A204.1 (cell line): ENCODE results near the gene IGFBP1.

Source experiments
- FAIRE-seq: peaks from 2 replicates; lab custom pipeline; 2012; peaks lifted over from hg19 to GRCh38; lab: Jason Lieb, UNC

The IGFBP1 gene

DNA sequence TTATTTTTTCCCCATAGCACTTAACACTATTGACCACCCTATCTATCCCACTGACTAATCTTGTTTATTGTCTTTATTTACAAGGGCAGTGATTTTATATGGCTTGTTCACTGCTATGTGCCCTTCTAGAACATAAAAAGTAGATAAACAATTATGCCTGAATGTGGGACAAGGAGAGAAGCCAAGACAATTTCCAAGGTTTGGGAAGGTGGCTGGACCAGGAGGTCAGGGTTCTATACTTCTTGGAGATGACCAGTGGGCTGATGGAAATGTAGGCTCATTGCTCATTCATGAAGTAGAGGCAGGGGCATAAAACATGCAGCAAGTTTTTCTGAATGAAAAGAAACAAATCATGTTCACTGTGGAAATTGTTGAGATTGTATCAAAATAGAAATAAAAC lies 21.3 kb downstream of the IGFBP1 start:
- FAIRE-seq: no peak

GRCh38 chr7:45910855-45911254 lies 22.6 kb downstream of the IGFBP1 start:
- no peak for FAIRE-seq

DNA sequence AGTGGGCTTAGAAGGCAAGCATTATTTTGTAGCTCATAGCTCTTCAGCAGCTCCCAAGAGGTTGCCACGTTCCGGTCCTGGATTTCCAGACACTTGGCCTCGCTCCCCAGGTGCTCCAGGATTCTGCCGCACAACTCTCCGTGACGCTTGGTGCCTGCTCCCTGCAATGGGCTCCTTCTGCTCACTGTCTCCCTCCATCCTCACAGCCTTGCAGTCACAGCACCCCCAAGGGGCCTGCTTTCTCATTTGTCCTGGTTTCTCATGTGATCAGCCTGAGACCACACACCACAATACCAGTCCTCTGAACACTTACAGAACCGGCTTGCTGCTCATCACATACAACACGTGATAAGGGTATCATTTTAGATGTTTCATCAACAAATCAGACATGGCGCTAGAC lies 23.0 kb downstream of the IGFBP1 start:
- FAIRE-seq: no peak

DNA sequence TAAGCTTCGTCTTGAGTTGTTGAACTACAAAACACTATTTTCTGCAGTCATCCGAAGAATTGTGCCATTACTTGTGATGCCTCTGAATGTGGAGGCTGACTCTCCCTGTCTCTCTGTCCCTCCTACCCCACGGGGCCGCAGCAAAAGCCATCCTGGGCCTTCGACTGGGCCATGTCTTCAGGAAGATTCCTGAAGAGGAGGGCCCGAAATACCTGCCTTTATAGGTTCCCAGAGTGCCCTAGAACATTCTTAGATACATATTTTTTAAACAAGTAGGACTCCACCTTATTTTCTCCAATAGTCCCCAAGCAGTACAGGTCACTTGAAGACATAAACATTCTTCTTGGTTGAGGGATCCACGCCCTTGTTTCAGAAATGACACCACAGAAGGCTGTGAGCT lies 24.7 kb downstream of the IGFBP1 start:
- no peak for FAIRE-seq

GRCh38 chr7:45914911-45915310 lies 26.6 kb downstream of the IGFBP1 start:
- no peak for FAIRE-seq

GRCh38 chr7:45915606-45916005 lies 27.3 kb downstream of the IGFBP1 start:
- no peak for FAIRE-seq

DNA sequence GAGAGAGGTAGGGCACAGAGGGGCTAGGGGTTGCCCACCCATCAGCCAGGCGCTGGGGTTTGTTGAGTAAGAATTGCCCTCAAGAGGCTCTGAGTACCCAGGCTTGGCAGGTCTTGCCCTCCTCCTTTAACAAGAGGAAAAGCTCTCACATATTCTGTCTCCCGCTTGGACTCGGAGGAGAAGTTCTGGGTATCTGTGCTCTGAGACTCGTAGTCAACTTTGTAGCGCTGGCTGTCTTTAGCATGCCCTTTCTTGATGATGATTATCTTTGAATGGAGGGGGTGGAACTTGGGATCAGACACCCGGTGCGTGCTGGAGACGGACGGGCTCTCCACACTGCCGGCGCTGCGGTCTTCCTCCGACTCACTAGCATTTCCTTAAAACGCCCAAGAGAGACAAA lies 28.8 kb downstream of the IGFBP1 start:
- no peak for FAIRE-seq

GRCh38 chr7:45917658-45918057 lies 29.4 kb downstream of the IGFBP1 start:
- FAIRE-seq: peak; percentile 23

DNA sequence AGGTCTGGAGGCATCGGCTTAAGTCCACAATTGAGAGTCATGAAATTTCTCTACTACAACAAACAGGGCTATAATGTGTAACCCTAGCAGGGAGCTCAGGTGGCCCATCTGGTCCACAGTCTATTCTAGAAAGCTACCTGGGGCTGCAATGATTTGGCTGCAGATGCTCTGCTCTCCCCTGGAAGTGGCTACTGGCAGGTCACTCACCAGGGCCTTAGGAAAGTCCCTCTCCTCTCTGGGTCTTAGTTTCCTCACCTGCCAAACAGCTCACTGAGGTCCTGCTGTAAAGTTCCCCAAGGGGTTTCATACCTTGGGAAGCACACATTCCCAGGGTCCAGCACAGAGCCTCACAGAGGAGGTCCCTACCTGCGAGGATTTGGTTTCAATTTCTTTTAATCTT lies 30.3 kb downstream of the IGFBP1 start:
- no peak for FAIRE-seq

GRCh38 chr7:45919231-45919784 lies 31.0 kb downstream of the IGFBP1 start:
- FAIRE-seq: no peak

- FAIRE-seq: no peak
Observed at GRCh38 chr7:45919993-45920459, 31.7 kb downstream of the IGFBP1 start.

DNA sequence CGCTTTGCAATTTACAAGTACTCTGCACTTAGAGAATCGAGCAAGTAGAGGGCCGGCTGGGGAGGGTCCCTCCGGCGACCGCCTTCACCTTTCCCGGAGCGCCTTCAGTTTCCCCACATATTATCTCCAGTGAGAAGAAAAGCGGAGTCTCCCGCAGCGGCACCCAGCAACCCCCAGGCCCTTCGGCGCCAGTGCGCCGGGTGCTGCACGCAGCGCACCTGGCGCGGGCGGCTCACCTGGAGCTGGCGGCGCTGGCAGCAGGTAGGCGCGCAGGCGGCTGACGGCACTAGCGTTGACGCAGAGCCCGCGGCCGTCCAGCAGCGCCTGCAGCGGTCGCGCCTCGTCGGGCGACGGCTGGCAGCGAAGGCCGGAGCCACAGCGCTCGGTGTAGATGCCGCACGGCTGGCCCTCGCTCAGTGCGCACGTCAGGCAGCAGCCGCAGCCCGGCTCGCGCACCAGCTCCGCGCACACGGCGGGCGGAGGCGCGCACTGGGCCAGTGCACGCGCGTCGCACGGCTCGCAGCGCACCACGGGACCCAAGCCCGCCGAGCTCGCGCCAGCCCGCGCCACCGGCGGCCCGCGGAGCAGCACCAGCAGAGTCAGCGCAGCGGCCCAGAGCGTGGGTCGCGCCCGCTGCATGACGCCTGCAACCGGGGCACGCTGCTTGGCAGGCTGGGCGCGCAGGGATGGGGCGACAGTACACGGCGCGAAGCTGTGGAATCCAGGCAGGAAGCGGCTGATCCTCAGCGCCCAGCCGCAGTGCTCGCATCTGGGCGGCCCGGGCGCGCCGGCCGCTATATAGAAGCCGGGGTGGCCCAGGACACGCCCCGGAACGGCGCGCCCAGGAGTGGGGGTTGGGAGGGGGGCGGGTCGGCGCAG lies 32.5 kb downstream of the IGFBP1 start, which contains the start of gene IGFBP3:
Gene IGFBP3, minus strand, starts transcription at position 771 of the 879 bp plus-strand sequence. Its CDS starts 132 bp downstream, at position 639.
- FAIRE-seq: no peak

GRCh38 chr7:45921381-45921698 lies 33.1 kb downstream of the IGFBP1 start:
- FAIRE-seq: no peak

DNA sequence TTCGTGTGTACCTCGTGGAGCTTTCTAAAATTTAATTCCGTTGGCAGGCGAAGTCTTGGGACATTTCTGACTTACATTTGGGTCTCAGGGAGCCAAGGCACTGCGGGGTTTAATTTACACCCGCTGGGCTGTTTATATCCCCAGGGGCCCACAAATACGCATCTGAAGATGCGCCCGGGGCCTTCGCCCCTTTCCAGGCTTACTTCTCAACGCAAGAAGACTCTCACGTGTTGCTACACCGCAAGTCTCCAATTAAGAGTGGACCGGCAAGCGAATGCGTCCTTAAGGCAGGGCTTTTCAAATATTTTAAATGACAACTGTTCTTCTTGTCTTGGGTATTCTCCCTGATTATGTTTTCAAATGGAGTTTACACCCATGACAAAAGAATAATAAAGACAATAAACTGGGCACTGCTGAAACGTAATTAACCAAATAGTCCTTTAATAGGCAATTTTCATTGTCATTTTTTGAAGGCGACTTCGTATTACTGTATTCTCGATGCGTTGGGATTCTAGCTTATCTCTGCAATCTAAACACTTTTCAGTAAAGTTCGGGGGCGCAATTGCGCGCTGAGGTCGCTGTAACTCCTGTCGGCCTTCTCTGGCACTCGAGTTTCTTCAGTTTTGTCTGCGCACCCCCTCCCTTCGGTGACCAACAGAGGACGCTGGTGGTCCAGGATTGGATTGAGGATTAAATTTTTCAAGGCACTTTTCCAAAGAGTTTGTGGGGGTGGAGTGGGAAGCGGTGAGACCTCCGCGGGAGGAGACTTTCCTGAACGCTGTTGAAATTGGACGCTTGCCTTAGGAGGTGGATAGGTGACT lies 33.6 kb downstream of the IGFBP1 start:
- peak; percentile 57 for FAIRE-seq

DNA sequence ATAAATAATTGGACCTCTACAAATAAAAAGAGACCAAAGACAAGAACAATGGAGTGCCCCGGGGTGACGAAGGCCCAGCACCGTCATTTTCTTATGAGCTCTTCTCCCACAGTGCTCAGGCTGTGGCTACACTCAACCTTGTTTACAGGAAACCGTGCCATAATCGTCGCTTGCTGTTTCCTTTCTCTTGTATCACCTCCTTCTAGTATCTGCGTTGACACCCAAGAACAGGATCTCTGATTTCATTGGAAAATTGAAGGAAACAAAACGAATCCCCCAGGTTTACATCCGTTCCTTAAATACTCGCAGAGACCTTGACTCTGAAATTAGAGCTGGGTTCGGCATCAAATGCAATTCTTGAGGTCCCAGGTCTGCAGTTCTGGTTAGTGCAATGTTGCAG lies 34.5 kb downstream of the IGFBP1 start:
- no peak for FAIRE-seq

DNA sequence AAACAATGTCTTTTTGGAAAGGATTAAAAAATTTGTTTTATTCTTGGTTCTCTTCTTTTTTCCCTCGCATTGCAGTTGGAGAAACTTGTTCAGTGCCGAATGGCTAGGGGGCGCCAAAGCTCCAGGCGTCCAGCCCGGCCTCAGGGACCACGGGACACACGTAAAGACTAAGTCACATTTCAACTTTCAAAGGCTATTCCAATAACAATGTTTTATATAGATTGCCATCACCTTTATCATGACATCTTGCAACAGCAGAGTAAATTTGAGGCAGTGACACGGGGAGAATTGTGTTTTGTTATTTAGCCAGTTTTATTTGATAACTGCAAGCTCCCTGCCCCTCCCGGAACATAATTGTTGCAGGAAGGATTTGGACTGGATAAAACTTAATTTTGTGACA lies 35.0 kb downstream of the IGFBP1 start:
- FAIRE-seq: peak; percentile 89

DNA sequence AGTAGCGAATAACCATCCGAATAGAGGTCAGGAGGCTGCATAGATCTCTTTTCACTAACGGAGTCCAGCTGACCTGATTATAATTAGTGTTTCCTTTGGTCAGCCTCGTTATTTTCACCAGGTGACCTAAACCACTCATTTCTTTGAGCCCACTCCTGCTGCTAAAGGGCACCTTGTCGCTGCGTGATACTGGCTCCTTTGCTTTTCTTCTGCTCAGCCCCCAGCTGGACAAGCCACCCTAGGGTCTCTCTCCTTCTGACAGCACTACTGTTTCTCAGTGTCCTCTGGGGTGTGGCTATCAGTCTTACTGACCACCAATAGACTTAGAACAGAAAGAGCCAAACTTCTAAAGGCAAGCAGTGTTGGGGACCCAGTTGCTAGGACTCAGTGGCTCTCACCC lies 35.5 kb downstream of the IGFBP1 start:
- no peak for FAIRE-seq

DNA sequence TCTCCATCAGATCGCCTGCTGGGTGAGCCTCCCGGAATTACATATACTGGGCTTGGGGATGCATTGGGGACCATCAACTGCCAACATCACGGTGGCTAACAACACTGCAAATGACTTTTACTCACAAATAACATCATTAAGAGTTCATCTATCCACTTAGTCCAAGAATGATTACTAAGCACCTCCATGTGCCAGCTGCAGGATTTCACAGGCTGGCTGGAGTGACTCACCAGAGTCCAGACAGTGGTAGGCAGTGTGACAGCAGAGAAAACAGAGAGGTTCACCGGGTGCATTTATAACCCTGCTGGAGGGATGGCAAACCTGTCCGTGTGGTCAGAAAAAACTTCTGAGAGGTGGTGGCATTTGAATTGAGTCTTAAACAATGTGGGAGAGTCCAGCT lies 36.0 kb downstream of the IGFBP1 start:
- no peak for FAIRE-seq

DNA sequence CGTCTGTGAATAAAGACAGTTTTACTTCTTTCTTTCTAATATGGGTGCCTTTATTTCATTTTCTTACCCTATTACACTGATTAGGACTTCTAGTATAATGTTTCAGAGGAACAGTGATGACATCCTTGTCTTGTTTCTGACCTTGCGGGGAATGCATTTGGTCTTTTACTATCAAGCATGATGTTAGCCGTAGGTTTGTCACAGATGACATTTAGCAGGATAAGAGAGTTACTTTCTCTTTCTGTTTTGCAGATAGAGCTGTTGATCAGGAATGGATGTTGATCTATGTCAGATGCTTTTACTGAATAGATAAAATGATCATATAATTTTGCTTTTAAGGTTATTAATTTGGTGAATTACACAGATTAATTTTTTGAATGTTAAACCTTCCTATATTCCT lies 39.4 kb downstream of the IGFBP1 start:
- FAIRE-seq: no peak

- no peak for FAIRE-seq
Observed at GRCh38 chr7:45930967-45931366, 42.7 kb downstream of the IGFBP1 start.

GRCh38 chr7:45937301-45937700 lies 49.0 kb downstream of the IGFBP1 start:
- FAIRE-seq: no peak

DNA sequence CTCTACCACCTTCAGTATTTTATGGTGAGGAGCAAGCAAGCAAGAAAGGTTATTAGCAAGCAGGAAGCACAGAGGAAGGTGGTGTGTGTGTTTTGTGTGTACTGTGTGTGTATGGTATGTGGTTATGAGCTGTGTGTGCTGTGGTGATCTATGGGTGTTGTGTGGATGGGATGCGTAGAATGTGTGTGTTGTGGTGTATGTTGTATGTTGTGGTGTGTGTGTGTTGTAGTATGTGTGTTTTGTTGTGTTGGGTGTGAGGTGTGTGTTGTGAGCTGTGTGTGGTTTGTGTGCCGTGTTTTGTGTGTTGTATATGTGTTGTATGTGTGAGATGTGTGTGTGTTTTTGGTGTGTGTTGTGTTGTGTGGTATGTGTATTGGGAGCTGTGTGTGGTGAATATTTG lies 49.6 kb downstream of the IGFBP1 start:
- no peak for FAIRE-seq
